ENCODE measurements around the gene IFNGR1. TPM values are rescaled to one million over a fixed set of nuclear protein-coding genes. Genes with fewer than 3 reads are reported as not detected.

IFNGR1 gene
- 10 to 100 TPM; 54.7 to 97.4 (median 61.1) TPM for total RNA-seq

DNA sequence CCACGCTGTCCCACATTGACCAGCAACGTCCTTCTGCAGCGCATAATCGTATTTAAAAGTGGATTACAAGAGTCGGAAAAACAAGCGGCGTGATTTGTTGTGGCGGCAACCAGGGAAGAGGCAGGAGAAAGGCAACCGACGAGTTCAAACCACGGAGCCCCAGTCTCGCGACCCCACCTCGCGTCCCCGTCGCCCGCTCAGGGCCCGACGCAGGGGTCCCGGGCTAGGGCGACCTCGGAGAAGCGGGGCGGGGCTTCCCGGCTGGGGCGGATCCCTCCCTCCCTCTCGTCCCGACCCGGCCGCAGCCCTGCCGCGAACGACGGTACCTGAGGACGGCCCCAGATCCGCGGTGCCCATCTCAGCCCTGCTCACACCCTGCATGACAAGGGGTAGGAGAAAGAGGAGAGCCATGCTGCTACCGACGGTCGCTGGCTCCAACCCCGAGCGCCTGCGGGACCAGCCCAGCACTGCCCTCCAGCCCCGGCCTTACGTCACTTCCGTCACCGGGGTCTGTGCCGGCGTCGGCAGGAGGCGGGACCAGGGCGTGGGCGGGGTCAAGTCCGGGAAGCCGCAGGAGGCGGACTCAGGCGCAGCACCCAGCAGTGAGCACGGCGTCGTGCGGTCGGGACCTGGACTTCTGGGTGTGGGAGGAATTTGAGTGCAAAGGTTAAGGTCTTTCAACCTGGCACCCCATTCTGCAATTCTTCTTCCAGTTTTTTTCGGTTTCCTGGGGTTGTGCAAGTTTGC is at the start of gene IFNGR1:
TSS of gene IFNGR1 (minus strand) at position 469 of the 747 bp plus-strand sequence. CDS start at position 411, 58 bp downstream.
- peak; percentile 95 for DNase-seq
- in situ Hi-C loops (cut with MboI; ENCODE audit: low sequenced_read_pairs in 4 of 4) (loop anchor here in 3 of 4 donors (25.0 kb wide), 1 partner anchor 932 kb away; the partner anchor contains the start of gene BCLAF1 (in 3 of the 3)), intact Hi-C loops (cut with DNase I; ENCODE audit: low total_unique reads) (loop anchor here (2.0 to 10.0 kb wide), 5 partner anchors 394 to 1186 kb away; partner anchors contain the start of genes BCLAF1, HEBP2, PEX7 and TNFAIP3)
- ATAC-seq: peak; percentile 80 to 83
- Histone ChIP-seq H3K9me3 (no peaks in the 10 kb centered on the region), H3K36me3 (no peaks in the 10 kb centered on the region), H3K27ac (peak within 1 kb of the TSS; percentile 98 to 99 (median 98)), H3K27me3 (no peaks in the 10 kb centered on the region), H3K4me3 (peak within 1 kb of the TSS; percentile 89 to 93 (median 90)), H3K4me1 (peaks cover 63 to 76% of the 10 kb centered on the region in 2 donors)
- TF ChIP-seq POLR2A (IDR thresholded peaks at IDR 0.05): peak; percentile 99
- TF ChIP-seq, protein P1, sequence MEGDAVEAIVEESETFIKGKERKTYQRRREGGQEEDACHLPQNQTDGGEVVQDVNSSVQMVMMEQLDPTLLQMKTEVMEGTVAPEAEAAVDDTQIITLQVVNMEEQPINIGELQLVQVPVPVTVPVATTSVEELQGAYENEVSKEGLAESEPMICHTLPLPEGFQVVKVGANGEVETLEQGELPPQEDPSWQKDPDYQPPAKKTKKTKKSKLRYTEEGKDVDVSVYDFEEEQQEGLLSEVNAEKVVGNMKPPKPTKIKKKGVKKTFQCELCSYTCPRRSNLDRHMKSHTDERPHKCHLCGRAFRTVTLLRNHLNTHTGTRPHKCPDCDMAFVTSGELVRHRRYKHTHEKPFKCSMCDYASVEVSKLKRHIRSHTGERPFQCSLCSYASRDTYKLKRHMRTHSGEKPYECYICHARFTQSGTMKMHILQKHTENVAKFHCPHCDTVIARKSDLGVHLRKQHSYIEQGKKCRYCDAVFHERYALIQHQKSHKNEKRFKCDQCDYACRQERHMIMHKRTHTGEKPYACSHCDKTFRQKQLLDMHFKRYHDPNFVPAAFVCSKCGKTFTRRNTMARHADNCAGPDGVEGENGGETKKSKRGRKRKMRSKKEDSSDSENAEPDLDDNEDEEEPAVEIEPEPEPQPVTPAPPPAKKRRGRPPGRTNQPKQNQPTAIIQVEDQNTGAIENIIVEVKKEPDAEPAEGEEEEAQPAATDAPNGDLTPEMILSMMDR (IDR thresholded peaks at IDR 0.05 in 4 of 5, conservative IDR thresholded peaks at IDR 0.05 in 1 of 5): no peak

DNA sequence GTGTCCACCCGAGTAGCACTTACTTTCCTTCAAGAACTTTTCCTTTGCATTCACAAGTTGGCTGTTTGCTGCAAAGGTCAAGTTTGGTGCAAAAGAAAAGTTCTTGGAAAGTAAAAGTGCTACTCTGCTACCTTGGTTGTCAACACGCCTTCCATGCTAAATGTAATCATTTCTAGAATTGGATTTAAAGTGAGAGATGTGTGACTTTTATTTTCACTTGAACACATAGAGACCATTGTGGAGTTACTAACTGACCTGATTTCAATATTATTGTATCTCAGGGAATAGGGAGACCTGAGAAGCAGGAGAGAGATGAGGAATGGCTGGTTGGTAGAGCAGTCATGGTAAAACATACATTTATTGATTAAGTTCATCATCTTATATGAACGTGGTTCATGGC is 49.7 kb upstream of the IFNGR1 start:
- DNase-seq: no peak
- ATAC-seq: no peak
- intact Hi-C loops (cut with DNase I; ENCODE audit: low total_unique reads): no loop called here
- Histone ChIP-seq H3K27ac (no peak overlapping the region), H3K9me3 (no peaks in the 10 kb centered on the region), H3K4me3 (no peak overlapping the region), H3K27me3 (no peaks in the 10 kb centered on the region), H3K4me1 (peaks cover 7 to 11% of the 10 kb centered on the region in 2 donors), H3K36me3 (no peaks in the 10 kb centered on the region)
- no peak for TF ChIP-seq POLR2A (IDR thresholded peaks at IDR 0.05)
- TF ChIP-seq, protein P1 (IDR thresholded peaks at IDR 0.05 in 4 of 5, conservative IDR thresholded peaks at IDR 0.05 in 1 of 5): no peak
- in situ Hi-C loops (cut with MboI; ENCODE audit: low sequenced_read_pairs in 4 of 4): loop anchor here in 2 of 4 donors (5.0 to 25.0 kb wide), 3 partner anchors 43 to 368 kb away; no protein-coding TSS in a partner anchor

DNA sequence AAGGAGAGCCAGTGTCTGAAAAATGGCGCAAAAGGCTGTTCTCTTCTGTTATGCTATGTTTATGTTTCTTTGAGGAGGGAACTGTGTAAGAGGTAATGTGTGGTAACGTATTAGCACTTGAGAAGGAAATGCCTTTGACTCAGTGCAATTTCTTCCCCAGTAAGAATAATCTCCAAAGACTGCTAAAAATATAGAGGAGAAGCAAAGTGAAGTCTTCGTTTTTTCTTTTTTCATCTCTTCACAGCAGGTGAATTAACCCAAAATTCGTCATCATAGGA is 47.1 kb upstream of the IFNGR1 start:
- TF ChIP-seq POLR2A (IDR thresholded peaks at IDR 0.05): no peak
- TF ChIP-seq, protein P1 (IDR thresholded peaks at IDR 0.05 in 4 of 5, conservative IDR thresholded peaks at IDR 0.05 in 1 of 5): no peak
- ATAC-seq: no peak
- DNase-seq: no peak
- no peaks in the 10 kb centered on the region for H3K27me3 ChIP-seq
- no peaks in the 10 kb centered on the region for H3K36me3 ChIP-seq
- peaks cover 7 to 23% of the 10 kb centered on the region in 2 donors for H3K4me1 ChIP-seq
- no peak overlapping the region for H3K4me3 ChIP-seq
- in situ Hi-C loops (cut with MboI; ENCODE audit: low sequenced_read_pairs in 4 of 4): loop anchor here in 2 of 4 donors (5.0 to 25.0 kb wide), 3 partner anchors 46 to 371 kb away; no protein-coding TSS in a partner anchor
- no peaks in the 10 kb centered on the region for H3K9me3 ChIP-seq
- no peak overlapping the region for H3K27ac ChIP-seq
- intact Hi-C loops (cut with DNase I; ENCODE audit: low total_unique reads): no loop called here

DNA sequence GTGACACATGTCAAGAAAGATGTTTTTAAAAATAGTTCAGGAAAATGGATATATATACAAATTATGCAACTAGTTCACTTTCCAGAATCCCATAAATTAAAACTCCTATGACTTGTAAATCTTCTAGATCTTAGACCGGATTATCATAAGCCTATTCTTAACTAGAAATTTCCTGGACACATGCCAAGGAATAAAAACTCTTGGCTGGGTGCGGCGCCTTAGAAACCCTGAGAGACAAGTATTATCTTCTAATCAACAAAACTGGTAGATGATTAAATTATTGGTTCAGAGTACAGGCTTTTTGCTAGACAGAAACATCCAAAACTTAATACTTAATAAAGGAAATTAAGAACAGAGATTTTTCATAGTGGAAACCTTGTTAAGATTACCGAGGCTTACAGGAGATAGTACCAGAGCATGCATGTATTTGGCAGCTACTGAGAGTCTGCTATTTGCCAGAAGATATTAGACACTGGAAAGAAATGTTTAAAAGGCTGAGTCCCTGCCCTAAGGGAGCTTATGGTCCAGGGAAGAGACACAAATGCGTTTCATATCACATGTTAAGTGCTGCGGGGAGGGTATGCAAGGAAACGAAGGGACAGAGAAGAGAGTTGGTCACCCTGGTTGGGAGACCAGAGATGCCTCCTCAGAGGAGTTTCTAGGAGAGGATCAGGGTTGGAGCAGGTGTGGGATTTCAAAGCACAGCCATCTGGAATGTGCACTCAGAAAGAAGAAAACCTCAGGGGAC is 46.5 kb upstream of the IFNGR1 start:
- H3K4me3 ChIP-seq: no peak overlapping the region
- no peak overlapping the region for H3K27ac ChIP-seq
- in situ Hi-C loops (cut with MboI; ENCODE audit: low sequenced_read_pairs in 4 of 4): loop anchor here in 2 of 4 donors (5.0 to 25.0 kb wide), 3 partner anchors 47 to 372 kb away; no protein-coding TSS in a partner anchor
- no peak for TF ChIP-seq POLR2A (IDR thresholded peaks at IDR 0.05)
- TF ChIP-seq, protein P1 (IDR thresholded peaks at IDR 0.05 in 4 of 5, conservative IDR thresholded peaks at IDR 0.05 in 1 of 5): no peak
- H3K36me3 ChIP-seq: no peaks in the 10 kb centered on the region
- ATAC-seq (no peak), DNase-seq (no peak)
- H3K9me3 ChIP-seq: no peaks in the 10 kb centered on the region
- peaks cover 10 to 26% of the 10 kb centered on the region in 2 donors for H3K4me1 ChIP-seq
- intact Hi-C loops (cut with DNase I; ENCODE audit: low total_unique reads): no loop called here
- H3K27me3 ChIP-seq: no peaks in the 10 kb centered on the region

All from gastrocnemius medialis (tissue), 4 donors.